Vagina (tissue), 2 donors: ENCODE measurements around the gene ARHGAP21. TPM values are rescaled to one million over a fixed set of nuclear protein-coding genes. Genes with fewer than 3 reads are reported as not detected.

ENCODE experiments used
- DNase-seq, 2 donors: peaks; one replicate each; pipeline ENCODE4 v3.0.0-alpha.2; 2017; ENCODE audit errors: extremely low spot score in 2 of 2
- H3K27ac ChIP-seq: fragments of 200-600 bp; sonication (generic); one replicate; pipeline ENCODE4 v1.5.1; 2019
- H3K27me3 ChIP-seq: fragments of 200-600 bp; sonication (generic); one replicate; pipeline ENCODE4 v1.5.1; 2019
- H3K36me3 ChIP-seq, 2 donors: fragments of 200-600 bp; sonication (generic); one replicate each; pipeline ENCODE4 v1.5.1; 2017 to 2019
- H3K4me1 ChIP-seq: fragments of 200-600 bp; sonication (generic); one replicate; pipeline ENCODE4 v1.5.1; 2019
- H3K4me3 ChIP-seq, 2 donors: fragments of 200-600 bp; sonication (generic); 1 replicate in 1 of 2; 2 replicates in 1 of 2; pipeline ENCODE4 v1.5.1; 2016 to 2019
- H3K9me3 ChIP-seq: fragments of 200-600 bp; sonication (generic); one replicate; pipeline ENCODE4 v1.5.1; 2019
- POLR2A ChIP-seq, 2 donors: fragments of 450-650 bp; IDR thresholded peaks; one replicate each; pipeline ENCODE4 v1.6.1; 2017; ENCODE audit warnings: antibody characterized with exemption in 2 of 2, mild to moderate bottlenecking in 2 of 2, moderate library complexity in 2 of 2
- POLR2AphosphoS5 ChIP-seq, 2 donors: sonication (generic); formaldehyde crosslinking; IDR thresholded peaks; one replicate each; pipeline ENCODE4 v1.9.0; 2017; ENCODE audit warnings: antibody characterized with exemption in 2 of 2, mild to moderate bottlenecking in 2 of 2, low read depth in 1 of 2; ENCODE audit not compliant: insufficient read depth in 1 of 2
- intact Hi-C: fragments of 100-400 bp; cut with DNase I; formaldehyde crosslinking; loops from one replicate; pipeline ENCODE4 v1.15.1; 2023
- total RNA-seq: library from RNA; depleted of rRNA; stranded (reverse); fragments of >200 nt; gene quantifications from one replicate; pipeline ENCODE4 v1.2.3, GENCODE V29; 2016
- TF ChIP-seq, protein P1 (sequence below), 3 experiments: fragments of 450-650 bp in 2 of 3; fragments of 200-600 bp in 1 of 3; sonication (generic) in 1 of 3; IDR thresholded peaks; one replicate each; pipeline ENCODE4 v1.5.1; 2017 to 2019; ENCODE audit warnings: antibody characterized with exemption in 3 of 3, mild to moderate bottlenecking in 2 of 3, moderate library complexity in 2 of 3

The ARHGAP21 gene
- total RNA-seq, 1 donor from 2014 or later: 43.0 TPM

DNA sequence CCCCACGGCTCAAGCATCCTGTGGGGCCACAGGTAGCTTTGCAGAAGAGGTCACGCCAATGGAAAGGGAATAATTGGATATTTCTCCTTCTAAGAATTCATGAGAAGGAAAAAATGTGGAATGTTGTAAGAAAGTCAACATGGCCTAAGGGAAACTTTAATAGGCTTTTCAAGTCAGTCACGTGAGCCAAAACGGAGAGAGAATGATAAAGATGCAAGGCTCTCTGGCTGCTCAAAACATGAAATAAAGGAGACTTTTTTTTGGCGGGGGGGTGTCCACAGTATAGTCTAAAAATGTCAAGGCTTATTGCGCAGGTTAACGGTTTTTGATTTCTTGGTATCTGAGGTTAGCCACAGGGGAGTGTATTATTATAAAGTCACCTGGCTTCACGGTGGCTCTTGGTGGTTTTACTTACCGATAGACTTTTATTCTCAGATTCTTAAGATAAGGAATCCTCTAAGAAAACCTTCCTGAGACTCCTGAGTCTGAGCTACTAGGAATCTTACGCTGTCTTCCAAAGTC lies 148.1 kb downstream of the ARHGAP21 start:
- no peaks in the 10 kb centered on the region for H3K27me3 ChIP-seq
- H3K4me1 ChIP-seq: no peaks in the 10 kb centered on the region
- no peak for DNase-seq
- no peak overlapping the region for H3K4me3 ChIP-seq
- no peaks in the 10 kb centered on the region for H3K9me3 ChIP-seq
- H3K36me3 ChIP-seq: no peaks in the 10 kb centered on the region
- intact Hi-C loops: no loop called here
- no peak overlapping the region for H3K27ac ChIP-seq
- TF ChIP-seq POLR2AphosphoS5 (IDR thresholded peaks at IDR 0.05; ENCODE audit: insufficient read depth in 1 of 2, low read depth in 1 of 2) (no peak), POLR2A (IDR thresholded peaks at IDR 0.05) (no peak)
- TF ChIP-seq, protein P1, sequence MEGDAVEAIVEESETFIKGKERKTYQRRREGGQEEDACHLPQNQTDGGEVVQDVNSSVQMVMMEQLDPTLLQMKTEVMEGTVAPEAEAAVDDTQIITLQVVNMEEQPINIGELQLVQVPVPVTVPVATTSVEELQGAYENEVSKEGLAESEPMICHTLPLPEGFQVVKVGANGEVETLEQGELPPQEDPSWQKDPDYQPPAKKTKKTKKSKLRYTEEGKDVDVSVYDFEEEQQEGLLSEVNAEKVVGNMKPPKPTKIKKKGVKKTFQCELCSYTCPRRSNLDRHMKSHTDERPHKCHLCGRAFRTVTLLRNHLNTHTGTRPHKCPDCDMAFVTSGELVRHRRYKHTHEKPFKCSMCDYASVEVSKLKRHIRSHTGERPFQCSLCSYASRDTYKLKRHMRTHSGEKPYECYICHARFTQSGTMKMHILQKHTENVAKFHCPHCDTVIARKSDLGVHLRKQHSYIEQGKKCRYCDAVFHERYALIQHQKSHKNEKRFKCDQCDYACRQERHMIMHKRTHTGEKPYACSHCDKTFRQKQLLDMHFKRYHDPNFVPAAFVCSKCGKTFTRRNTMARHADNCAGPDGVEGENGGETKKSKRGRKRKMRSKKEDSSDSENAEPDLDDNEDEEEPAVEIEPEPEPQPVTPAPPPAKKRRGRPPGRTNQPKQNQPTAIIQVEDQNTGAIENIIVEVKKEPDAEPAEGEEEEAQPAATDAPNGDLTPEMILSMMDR (IDR thresholded peaks at IDR 0.05): no peak

DNA sequence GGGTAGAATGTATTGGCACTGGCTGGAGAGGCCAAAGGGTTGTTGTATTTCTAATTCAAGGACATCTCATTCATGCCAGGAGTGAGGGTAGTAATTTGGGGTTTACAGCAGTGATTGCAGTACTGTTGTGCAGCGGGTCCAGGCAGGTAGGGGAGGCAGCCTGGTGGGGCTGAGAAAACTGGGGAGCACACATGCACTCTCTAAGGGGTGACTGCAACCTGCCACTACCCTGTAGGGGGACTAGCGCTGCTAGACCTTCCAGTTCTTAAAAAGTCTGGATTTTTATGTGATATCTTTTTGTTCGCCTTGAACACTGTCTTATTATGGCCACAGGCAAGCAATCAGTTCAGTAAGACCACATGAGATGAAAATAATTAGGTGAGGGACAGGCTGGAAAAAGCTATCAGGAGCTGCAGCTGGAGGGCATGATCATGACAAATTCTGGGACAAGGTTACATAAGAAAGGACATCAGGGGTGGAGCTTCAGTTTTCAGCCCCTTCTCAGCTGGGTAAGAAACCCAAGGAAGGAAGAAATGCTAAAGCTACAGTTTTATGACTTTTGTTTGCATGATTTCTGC lies 149.0 kb downstream of the ARHGAP21 start:
- intact Hi-C loops: no loop called here
- Histone ChIP-seq H3K4me1 (no peaks in the 10 kb centered on the region), H3K27me3 (no peaks in the 10 kb centered on the region), H3K36me3 (no peaks in the 10 kb centered on the region), H3K27ac (no peak overlapping the region), H3K4me3 (no peak overlapping the region), H3K9me3 (no peaks in the 10 kb centered on the region)
- DNase-seq: no peak
- TF ChIP-seq, protein P1 (IDR thresholded peaks at IDR 0.05): no peak
- TF ChIP-seq POLR2A (IDR thresholded peaks at IDR 0.05): no peak
- TF ChIP-seq POLR2AphosphoS5 (IDR thresholded peaks at IDR 0.05; ENCODE audit: insufficient read depth in 1 of 2, low read depth in 1 of 2): no peak

DNA sequence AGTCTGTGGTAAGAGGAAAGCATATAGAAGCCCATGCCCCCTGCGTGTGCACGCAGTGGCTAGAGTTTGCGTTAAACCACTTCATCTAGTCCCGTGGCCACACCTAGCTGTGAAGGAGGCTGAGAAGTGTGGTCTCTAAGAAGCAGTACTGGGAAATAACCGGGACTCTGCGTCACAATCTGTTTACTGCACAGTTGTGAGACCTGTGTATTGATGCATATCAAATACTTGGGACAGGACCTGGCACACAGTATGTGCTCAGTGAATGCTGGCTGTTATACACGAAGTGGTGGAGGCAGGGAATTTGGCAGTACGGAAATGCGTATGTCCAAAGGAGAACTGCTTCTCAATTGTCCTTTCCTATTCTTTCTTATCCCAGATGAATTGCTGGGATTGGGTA lies 149.5 kb downstream of the ARHGAP21 start:
- H3K27ac ChIP-seq: no peak overlapping the region
- no peak overlapping the region for H3K4me3 ChIP-seq
- no peaks in the 10 kb centered on the region for H3K9me3 ChIP-seq
- no peak for TF ChIP-seq POLR2AphosphoS5 (IDR thresholded peaks at IDR 0.05; ENCODE audit: insufficient read depth in 1 of 2, low read depth in 1 of 2)
- TF ChIP-seq, protein P1 (IDR thresholded peaks at IDR 0.05): no peak
- no peak for TF ChIP-seq POLR2A (IDR thresholded peaks at IDR 0.05)
- intact Hi-C loops: no loop called here
- DNase-seq: no peak
- H3K36me3 ChIP-seq: no peaks in the 10 kb centered on the region
- no peaks in the 10 kb centered on the region for H3K27me3 ChIP-seq
- no peaks in the 10 kb centered on the region for H3K4me1 ChIP-seq

DNA sequence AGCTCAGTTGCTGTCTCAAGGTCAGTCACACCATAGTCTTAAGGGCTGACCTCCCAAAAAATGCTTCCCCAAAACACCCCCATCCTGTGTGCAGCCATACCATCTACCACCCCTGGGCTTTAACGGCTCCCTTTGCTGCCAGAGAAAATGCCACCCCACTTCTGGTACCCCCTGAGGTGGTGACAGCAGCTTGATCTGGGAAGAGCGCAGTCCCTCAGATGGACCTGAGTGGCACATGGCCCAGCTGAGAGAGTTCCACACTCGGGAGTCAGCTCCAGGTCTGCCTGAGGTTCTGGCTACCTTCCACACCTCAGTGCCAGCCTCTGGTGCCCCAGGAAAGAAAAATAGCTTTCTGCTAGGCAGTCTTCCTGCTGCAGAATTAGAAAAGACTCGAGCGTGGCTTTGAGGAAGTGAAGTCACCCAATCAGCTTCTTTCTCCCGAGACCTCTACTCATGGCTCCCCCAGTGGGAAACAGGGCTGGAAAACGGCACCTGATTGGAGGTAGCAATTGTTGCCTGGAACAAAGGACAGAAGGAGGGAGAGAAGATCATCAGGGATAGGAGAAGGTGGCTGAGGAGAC lies 151.7 kb downstream of the ARHGAP21 start:
- H3K27me3 ChIP-seq: no peaks in the 10 kb centered on the region
- no peak overlapping the region for H3K4me3 ChIP-seq
- H3K36me3 ChIP-seq: no peaks in the 10 kb centered on the region
- H3K9me3 ChIP-seq: no peaks in the 10 kb centered on the region
- intact Hi-C loops: no loop called here
- H3K4me1 ChIP-seq: no peaks in the 10 kb centered on the region
- no peak for DNase-seq
- H3K27ac ChIP-seq: no peak overlapping the region
- no peak for TF ChIP-seq POLR2A (IDR thresholded peaks at IDR 0.05)
- no peak for TF ChIP-seq POLR2AphosphoS5 (IDR thresholded peaks at IDR 0.05; ENCODE audit: insufficient read depth in 1 of 2, low read depth in 1 of 2)
- TF ChIP-seq, protein P1 (IDR thresholded peaks at IDR 0.05): no peak
